SK-N-MC (cell line): ENCODE results near the gene BEGAIN.

Source experiments
- EZH2 ChIP-seq: fragments of 200-600 bp; sonication (generic); IDR thresholded peaks from one replicate; pipeline ENCODE4 v1.6.1; 2017; ENCODE audit warnings: antibody characterized with exemption
- FOXP2 ChIP-seq: optimal IDR thresholded peaks from 2 replicates; pipeline ENCODE3; 2011; ENCODE audit warnings: mild to moderate bottlenecking, moderate library complexity; ENCODE audit not compliant: insufficient read depth; ENCODE audit errors: extremely low read length, control extremely low read depth
- POLR2AphosphoS5 ChIP-seq: IDR thresholded peaks from 2 replicates; pipeline ENCODE4 v1.6.1; 2012; ENCODE audit warnings: mild to moderate bottlenecking, low read depth, low read length, borderline replicate concordance

DNA sequence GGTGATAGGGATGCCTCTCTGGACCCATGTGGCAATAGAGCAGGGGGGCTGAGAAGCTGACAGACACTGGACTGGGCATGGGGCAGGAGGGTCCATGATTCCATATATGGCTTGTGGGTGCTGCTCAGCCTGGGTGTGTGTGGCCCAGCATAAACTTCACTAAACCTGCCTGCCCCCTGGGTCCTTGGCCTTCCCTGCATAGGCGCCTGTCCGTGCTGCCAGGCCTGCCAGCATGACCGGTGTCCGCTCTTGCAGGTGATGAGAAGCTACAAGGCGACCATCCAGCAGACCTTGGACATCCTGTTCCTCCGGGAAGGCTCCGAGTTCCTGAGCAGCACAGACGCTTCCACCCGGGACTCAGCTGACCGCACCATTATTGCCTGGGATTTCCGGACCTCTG lies 61.6 kb downstream of the BEGAIN start:
- TF ChIP-seq POLR2AphosphoS5 (no peak), EZH2 (no peak), FOXP2 (no peak)
